Measurements from ENCODE around the gene STXBP1.

GRCh38 chr9:127682351-127683136, 70.5 kb downstream of the STXBP1 start:
- TF ChIP-seq EZH2 (IDR thresholded peaks at IDR 0.05) (no peak), CTCF (IDR thresholded peaks at IDR 0.05 in 2 of 3, conservative IDR thresholded peaks at IDR 0.05 in 1 of 3; ENCODE audit: borderline replicate concordance in 1 of 3, insufficient read depth in 1 of 3, low read depth in 2 of 3, low read length in 2 of 3) (no peak), POLR2A (IDR thresholded peaks at IDR 0.05; ENCODE audit: borderline replicate concordance, extremely low read depth, insufficient read depth, insufficient read length) (no peak), JUND (IDR thresholded peaks at IDR 0.05) (no peak), MAX (IDR thresholded peaks at IDR 0.05) (no peak), REST (IDR thresholded peaks at IDR 0.05; ENCODE audit: low read depth) (no peak)
